ENCODE data around the gene FSTL5.

The FSTL5 gene

GRCh38 chr4:162102713-162103112 lies 61.1 kb downstream of the FSTL5 start:
- DNase-seq: no peak

- no peak for DNase-seq
Measured at GRCh38 chr4:162101337-162101736, 62.5 kb downstream of the FSTL5 start.

- DNase-seq: no peak
Measured at GRCh38 chr4:162075726-162076125, 88.1 kb downstream of the FSTL5 start.

DNA sequence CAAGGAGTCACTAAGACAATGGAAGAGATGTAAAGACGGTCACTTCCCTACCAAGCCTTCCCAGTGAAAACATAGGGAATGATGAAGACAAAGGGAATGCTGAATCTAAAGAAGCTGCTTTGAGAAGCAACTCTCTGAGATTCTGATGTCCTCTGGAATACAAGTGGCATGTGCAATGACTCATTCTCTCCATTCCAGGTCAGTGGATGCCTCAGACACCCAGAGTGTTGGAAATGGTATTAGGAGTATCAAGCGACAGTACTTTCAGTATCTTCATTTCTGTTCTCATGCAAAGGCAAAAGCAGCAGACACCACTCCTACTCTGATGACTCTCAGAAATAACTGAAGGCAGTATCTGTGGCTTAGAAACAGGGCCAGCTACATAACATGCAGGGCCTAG lies 102.6 kb downstream of the FSTL5 start:
- DNase-seq: no peak

DNA sequence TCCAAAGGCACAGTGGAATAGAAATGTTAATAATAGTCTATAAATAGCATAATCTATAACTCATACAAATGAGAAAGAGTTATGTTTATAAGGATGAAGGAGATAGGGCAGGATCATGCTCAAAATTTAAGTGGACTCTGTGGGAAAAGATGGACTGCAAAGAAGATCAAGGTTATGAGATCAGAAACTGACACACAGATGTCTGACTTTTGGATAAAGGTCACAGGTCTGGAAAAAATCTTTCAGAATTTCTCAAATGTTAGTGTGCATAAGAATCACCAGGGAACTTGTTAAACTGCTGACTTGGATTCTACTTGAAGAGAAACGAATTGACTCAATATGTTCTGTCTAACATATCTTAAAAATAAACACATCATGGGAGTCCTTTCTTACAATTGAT lies 104.1 kb downstream of the FSTL5 start:
- DNase-seq: no peak

DNA sequence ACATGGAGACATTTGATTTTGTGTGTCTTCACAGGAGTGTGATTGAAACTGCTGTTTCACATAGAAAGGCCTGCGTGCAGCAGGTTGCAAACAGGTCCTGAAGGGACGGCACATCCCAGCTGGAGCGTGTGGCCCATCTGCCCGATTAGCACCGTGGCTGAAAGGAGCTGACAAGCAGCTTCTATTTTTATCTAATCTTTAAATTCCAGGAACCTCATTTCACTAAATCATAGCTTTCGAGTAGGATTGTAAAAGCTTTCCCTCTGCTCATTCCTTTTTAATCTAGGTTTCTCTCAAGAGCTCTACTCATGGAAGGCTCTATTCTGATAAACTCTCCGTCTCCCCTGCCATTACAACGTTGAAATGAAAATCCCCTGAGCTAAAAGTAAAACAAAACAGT lies 106.8 kb downstream of the FSTL5 start:
- DNase-seq: no peak

GRCh38 chr4:162046135-162046534 lies 117.7 kb downstream of the FSTL5 start:
- DNase-seq: no peak

DNA sequence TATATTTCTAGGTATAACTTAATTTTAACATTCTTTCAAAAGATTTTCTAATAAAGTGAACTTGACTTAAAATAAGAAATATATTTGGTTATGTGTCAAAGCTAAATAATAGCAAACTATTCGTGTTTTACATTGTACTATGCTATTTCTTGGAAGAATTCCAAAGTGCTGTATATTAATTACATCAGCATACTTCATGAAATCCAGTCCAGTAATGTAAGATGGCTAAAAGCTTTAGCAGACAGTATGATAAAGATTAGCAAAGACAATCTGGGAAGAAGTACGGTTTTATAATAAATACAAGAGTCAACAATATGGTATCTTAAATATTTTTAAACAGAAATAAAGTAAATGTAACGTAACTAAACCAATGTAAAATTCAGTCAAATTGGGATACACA lies 125.7 kb downstream of the FSTL5 start:
- no peak for DNase-seq

DNA sequence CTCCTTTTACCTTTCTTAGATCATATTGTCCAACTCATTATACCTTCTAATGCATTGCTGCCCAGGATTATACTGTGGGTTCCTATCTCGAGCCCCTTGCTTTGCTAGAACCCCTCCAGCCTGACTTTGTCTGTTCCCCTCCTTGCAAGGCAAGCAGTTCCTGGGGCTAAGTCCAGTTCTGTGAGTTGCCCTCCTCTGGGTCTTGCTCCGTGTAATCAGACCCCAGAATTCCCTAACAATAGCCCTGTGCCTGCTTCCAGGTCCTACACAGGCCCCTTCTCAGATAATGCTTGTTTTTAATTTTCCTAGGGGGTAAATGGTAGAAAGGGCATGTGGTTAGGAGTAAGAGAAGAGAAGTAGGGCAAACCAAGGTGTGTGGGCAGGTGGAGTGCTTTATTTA lies 145.9 kb downstream of the FSTL5 start:
- no peak for DNase-seq

- DNase-seq: no peak
Measured at GRCh38 chr4:162016991-162017390, 146.8 kb downstream of the FSTL5 start.

GRCh38 chr4:162016219-162016618 lies 147.6 kb downstream of the FSTL5 start:
- no peak for DNase-seq

DNA sequence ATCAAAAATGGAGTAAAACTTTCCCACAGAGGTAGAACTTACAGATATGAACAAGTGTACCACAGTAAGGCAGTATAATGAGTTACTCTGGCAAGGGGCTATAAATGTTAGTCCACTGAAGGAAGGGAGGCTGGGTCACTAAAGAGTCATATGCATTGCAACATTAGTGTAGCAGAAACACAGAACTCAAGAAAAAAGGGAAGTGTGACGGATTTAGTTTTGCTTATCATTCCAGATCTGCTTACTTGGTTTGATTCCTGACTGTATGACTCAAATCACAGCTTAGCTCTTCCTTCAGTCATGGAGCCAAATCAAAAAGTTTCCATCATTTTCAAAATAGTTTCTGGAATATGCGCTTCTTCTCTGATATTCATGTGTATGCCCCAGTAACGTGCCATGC lies 148.7 kb downstream of the FSTL5 start:
- no peak for DNase-seq

DNA sequence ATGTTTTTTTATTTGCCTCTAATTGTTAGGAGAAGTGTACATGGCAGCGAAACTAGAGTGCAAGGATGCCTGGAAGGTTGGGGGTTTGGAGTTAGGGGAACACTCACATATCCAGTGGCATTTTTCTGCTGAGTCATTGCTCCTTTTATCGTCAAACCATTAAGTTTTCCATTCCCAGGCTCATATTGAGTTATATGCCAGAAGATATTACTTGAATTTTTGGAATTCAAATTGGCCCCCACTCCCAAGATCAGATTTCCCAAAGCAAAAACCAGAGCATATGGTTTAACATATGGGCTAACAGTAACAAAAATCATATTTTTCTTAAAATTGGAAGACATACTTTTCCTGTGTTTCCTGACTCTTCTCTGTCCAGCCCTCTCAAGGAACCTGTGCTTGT lies 152.7 kb downstream of the FSTL5 start:
- DNase-seq: no peak

DNA sequence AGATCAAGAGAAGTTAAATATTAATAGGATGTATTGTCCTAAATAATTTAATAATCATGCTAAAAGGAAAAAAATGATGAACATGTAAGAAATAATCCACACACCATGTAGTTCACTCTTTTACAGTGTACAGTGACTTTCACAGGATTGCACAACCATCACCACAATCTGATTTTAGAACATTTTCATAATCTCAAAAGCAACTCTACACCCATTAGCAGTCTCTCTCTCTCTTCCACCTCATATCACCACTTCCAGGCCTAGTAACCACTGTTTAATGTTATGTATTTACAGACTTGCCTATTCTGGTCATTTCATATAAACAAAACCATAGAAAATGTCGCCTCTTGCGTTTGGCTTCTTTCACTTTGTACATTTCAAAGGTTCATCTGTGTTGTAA lies 153.4 kb downstream of the FSTL5 start:
- DNase-seq: no peak

DNA sequence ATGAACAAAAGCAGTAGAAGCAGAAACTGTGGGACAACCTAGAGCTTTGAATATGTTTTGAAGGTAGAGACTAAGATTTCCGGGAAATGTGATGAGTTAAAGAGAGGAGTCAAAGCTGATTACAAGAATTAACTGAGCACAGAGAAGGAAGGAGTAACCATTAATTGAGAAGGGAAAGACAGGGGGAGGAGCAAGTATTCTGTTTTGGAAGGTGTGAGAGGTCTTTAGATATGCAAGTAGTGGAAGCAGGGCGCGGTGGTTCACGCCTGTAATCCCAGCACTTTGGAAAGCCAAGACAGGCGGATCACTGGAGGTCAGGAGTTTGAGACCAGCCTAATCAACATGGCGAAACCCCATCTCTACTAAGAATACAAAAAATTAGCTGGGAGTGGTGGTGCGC lies 171.5 kb downstream of the FSTL5 start:
- DNase-seq: no peak

GRCh38 chr4:161991811-161992210 lies 172.0 kb downstream of the FSTL5 start:
- no peak for DNase-seq

DNA sequence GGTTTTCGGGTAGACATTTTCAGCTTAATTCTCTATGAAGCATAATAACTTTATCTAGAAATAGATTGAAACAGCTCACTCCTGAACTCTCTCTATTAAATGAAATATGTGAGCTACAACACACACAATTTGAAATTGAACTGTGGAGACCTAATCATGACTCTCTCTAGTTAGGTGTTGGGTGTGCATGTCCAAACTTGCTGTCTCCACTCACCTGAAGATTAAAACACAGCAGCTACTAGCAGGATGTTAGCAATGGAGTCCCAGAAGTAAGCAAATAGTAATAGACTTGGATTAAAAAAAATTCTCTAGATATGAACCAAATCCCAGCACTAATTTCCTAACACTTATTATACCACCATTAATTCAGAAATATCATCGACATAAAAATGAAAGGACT lies 173.1 kb downstream of the FSTL5 start:
- no peak for DNase-seq

DNA sequence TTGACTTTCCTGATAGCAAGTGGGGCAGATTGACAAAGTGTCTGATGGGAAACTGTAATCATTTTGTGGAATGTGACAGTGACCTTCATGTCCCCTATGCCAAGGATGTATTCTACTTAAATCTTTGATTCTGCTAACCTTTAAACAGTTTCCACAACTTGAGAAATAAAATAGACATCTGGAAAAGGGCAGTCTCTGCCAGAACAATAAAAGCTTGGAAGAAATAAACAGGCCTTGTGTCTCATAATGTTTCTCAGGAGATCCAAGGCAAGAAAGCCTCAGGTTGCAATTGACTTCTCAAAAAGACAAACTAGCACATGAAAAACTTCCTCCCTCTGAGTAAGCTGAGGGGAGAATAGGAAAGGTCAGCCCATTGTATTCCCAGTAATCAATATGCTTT lies 174.9 kb downstream of the FSTL5 start:
- DNase-seq: no peak

- no peak for DNase-seq
Measured at GRCh38 chr4:161987611-161988010, 176.2 kb downstream of the FSTL5 start.

GRCh38 chr4:161952382-161952781 lies 211.4 kb downstream of the FSTL5 start:
- DNase-seq: no peak

DNA sequence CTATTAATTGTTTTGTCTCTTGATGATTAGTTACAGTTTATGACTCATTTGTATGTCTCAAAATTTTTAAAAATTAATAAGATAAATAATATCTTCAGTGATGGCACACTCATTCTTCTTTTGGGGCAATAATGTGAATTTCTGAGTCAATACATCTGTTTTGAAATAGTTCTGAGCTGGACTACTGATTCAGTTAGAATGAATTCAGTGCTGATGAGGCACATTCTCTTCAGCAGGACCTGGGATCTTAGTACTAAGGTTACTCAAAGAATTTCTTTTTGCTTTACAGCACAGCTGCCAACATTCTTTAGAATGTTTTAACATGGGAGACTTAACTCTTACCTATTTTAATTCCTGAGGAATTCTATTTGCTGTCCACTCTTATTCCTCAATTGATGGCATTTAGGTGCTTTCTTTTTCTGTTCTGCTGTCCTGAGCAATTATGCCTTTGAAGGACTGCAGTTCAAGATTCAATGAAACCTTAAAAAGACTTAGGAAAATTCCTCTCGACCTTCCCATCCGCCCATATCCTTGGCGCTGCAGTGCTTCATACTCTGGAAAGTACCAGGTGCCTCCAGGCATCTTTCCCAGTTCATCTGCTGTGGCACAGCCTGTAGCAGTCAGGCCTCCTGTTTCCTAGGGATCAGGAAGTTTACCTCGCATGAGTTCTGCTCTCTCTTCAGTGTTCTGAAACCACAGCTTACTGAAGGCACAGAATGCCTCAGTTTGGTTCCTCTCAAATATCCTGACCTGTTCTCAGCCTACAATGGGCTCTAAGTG lies 213.7 kb downstream of the FSTL5 start:
- no peak for DNase-seq

- DNase-seq: no peak
Measured at GRCh38 chr4:161948026-161948770, 215.6 kb downstream of the FSTL5 start.

GRCh38 chr4:161937596-161937995 lies 226.2 kb downstream of the FSTL5 start:
- DNase-seq: no peak
